ENCODE data around the gene BMP5. TPM values are rescaled to one million over a fixed set of nuclear protein-coding genes. Genes with fewer than 3 reads are reported as not detected.

The BMP5 gene
- total RNA-seq, 1 donor from 2014 or later = 13.3 TPM

GRCh38 chr6:55811074-55811473, 64.3 kb downstream of the BMP5 start:
- DNase-seq (no peak), ATAC-seq (no peak)
- Histone ChIP-seq H3K4me1 (no peaks in the 10 kb centered on the region), H3K4me3 (no peak overlapping the region), H3K9me3 (no peaks in the 10 kb centered on the region), H3K27ac (no peak overlapping the region), H3K27me3 (ENCODE audit: low read depth) (no peaks in the 10 kb centered on the region), H3K36me3 (no peaks in the 10 kb centered on the region)
- intact Hi-C loops (cut with DNase I) = no loop called here
- TF ChIP-seq, protein P1, sequence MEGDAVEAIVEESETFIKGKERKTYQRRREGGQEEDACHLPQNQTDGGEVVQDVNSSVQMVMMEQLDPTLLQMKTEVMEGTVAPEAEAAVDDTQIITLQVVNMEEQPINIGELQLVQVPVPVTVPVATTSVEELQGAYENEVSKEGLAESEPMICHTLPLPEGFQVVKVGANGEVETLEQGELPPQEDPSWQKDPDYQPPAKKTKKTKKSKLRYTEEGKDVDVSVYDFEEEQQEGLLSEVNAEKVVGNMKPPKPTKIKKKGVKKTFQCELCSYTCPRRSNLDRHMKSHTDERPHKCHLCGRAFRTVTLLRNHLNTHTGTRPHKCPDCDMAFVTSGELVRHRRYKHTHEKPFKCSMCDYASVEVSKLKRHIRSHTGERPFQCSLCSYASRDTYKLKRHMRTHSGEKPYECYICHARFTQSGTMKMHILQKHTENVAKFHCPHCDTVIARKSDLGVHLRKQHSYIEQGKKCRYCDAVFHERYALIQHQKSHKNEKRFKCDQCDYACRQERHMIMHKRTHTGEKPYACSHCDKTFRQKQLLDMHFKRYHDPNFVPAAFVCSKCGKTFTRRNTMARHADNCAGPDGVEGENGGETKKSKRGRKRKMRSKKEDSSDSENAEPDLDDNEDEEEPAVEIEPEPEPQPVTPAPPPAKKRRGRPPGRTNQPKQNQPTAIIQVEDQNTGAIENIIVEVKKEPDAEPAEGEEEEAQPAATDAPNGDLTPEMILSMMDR (IDR thresholded peaks at IDR 0.05) = no peak

DNA sequence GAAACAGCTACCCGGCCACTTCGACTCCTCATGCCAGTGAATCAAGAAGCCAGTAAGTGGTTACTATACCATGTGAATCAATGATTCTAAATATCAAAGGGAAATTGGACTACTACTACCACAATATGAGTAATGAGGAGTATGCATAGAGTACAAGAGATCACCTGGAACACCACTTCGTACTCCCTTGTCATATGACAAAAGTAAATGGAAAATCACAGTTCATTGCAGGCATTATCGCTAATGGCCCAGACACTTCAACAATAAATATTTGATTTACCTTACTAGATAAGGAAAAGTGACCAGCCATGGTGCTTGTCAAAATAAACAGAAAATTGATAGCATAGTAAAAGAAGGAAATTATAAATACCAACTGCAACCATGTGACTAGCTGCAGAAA, 73.1 kb downstream of the BMP5 start:
- H3K27ac ChIP-seq = no peak overlapping the region
- no peaks in the 10 kb centered on the region for H3K4me1 ChIP-seq
- intact Hi-C loops (cut with DNase I) = no loop called here
- H3K4me3 ChIP-seq = no peak overlapping the region
- ATAC-seq (no peak), DNase-seq (no peak)
- no peaks in the 10 kb centered on the region for H3K27me3 ChIP-seq (ENCODE audit: low read depth)
- H3K9me3 ChIP-seq = no peaks in the 10 kb centered on the region
- H3K36me3 ChIP-seq = no peaks in the 10 kb centered on the region
- TF ChIP-seq, protein P1 (IDR thresholded peaks at IDR 0.05) = no peak

GRCh38 chr6:55798571-55798970, 76.8 kb downstream of the BMP5 start:
- no peak overlapping the region for H3K27ac ChIP-seq
- no peak overlapping the region for H3K4me3 ChIP-seq
- ATAC-seq (no peak), DNase-seq (no peak)
- no peaks in the 10 kb centered on the region for H3K4me1 ChIP-seq
- intact Hi-C loops (cut with DNase I) = no loop called here
- H3K9me3 ChIP-seq = no peaks in the 10 kb centered on the region
- TF ChIP-seq, protein P1 (IDR thresholded peaks at IDR 0.05) = no peak
- H3K36me3 ChIP-seq = no peaks in the 10 kb centered on the region
- H3K27me3 ChIP-seq (ENCODE audit: low read depth) = no peaks in the 10 kb centered on the region

- TF ChIP-seq, protein P1 (IDR thresholded peaks at IDR 0.05) = no peak
Observed at GRCh38 chr6:55794136-55794812, 81.1 kb downstream of the BMP5 start.

GRCh38 chr6:55785273-55785672, 90.1 kb downstream of the BMP5 start:
- H3K4me3 ChIP-seq = no peak overlapping the region
- TF ChIP-seq, protein P1 (IDR thresholded peaks at IDR 0.05) = no peak
- no peaks in the 10 kb centered on the region for H3K4me1 ChIP-seq
- no peak for ATAC-seq
- H3K27ac ChIP-seq = no peak overlapping the region
- H3K36me3 ChIP-seq = no peaks in the 10 kb centered on the region
- H3K9me3 ChIP-seq = no peaks in the 10 kb centered on the region
- intact Hi-C loops (cut with DNase I) = no loop called here
- no peaks in the 10 kb centered on the region for H3K27me3 ChIP-seq (ENCODE audit: low read depth)
- no peak for DNase-seq

More at GRCh38 chr6:55794136-55794812, 81.1 kb downstream of the BMP5 start:
- H3K27me3 ChIP-seq (ENCODE audit: low read depth) = no peaks in the 10 kb centered on the region
- DNase-seq (no peak), ATAC-seq (no peak)
- H3K36me3 ChIP-seq = no peaks in the 10 kb centered on the region
- H3K4me3 ChIP-seq = no peak overlapping the region
- intact Hi-C loops (cut with DNase I) = no loop called here
- H3K9me3 ChIP-seq = no peaks in the 10 kb centered on the region
- H3K4me1 ChIP-seq = no peaks in the 10 kb centered on the region
- no peak overlapping the region for H3K27ac ChIP-seq

Data from lower lobe of right lung (tissue), 2 donors.